IPS-15b (cell line): ENCODE measurements around the gene PGM2.
"Not testable (repeated sequence)": the region's sequence is repeated elsewhere in the genome, so short reads cannot be mapped to it uniquely, and the experiment has no call there.

ENCODE experiments used
- H3K27me3 ChIP-seq: one replicate; pipeline ENCODE4 v1.6.1; 2013; ENCODE audit warnings: low read length; ENCODE audit not compliant: control insufficient read depth, insufficient read depth
- H3K36me3 ChIP-seq: one replicate; pipeline ENCODE4 v1.6.1; 2013; ENCODE audit warnings: low read length; ENCODE audit not compliant: control insufficient read depth, insufficient read depth
- H3K4me1 ChIP-seq: one replicate; pipeline ENCODE4 v1.6.1; 2013; ENCODE audit warnings: mild to moderate bottlenecking, low read length; ENCODE audit not compliant: control insufficient read depth, insufficient read depth
- H3K4me3 ChIP-seq: one replicate; pipeline ENCODE4 v1.5.1; 2013; ENCODE audit warnings: low read depth, low read length
- H3K9ac ChIP-seq: one replicate; pipeline ENCODE4 v1.6.1; 2013; ENCODE audit warnings: low read depth, mild to moderate bottlenecking, low read length
- H3K9me3 ChIP-seq: one replicate; pipeline ENCODE4 v1.6.1; 2013; ENCODE audit warnings: mild to moderate bottlenecking, low read length; ENCODE audit not compliant: control insufficient read depth, insufficient read depth

PGM2 gene

DNA sequence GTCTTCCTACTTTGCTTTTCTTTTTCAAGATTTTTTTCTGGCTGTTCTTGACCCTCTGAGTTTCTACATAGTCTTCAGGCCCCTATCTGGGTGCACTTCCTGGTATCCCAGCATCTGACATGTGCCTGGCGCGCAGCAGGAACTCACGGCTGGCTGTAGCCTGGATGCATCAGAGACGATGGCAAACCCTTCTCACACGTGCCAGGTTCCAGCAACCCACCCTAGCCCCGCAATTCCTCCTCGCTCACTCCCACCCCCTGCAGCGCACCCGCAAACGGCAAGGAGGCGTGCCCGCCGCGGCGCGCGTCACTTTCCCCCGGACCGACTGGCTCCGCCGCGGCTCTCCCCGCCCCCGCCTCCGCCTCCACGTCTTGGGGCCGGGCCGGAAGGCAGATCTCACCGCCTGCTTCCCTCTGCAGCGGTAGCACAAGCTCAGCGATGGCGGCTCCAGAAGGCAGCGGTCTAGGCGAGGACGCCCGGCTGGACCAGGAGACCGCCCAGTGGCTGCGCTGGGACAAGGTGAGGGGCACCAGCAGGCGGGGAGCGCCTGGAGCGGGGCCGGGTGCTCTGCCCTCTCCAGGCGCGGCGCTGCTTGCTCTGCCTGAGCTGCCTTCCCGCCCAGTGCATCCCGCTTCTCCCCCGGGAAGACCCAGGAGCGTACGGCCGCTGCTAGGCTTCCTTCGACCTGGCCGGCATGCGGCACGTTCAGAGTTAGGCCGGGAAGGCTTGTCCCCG is at the start of gene PGM2:
Gene PGM2 (plus strand): TSS at position 392 of the 735 bp plus-strand sequence. CDS start 47 bp downstream, at position 439.
- peak within 1 kb of the TSS; percentile 90 for H3K4me3 ChIP-seq
- peaks cover 11% of the 10 kb centered on the region for H3K4me1 ChIP-seq
- H3K9ac ChIP-seq = peak within 1 kb of the TSS; percentile 65
- peaks cover 19% of the 10 kb centered on the region for H3K27me3 ChIP-seq
- no peaks in the 10 kb centered on the region for H3K9me3 ChIP-seq
- H3K36me3 ChIP-seq = peaks cover 6% of the 10 kb centered on the region

DNA sequence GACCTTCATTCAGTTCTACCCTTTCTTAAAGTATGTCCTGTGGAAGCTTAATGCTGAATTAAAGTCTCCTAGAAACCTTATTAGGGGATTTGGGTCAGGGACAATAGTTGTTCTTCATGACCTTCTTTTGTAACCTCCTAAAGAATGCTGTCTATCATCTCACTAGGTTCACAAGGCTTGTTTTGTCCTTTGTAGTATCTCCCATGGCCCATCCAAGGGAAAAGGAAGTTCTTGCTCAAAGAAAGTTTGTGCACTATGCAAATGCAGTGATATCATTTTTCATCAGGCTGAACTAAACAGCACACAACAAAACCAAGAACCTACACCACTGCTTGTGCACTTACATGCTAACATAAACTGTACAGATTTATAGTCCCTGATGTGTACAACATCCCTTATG is 46.6 kb upstream of the PGM2 start:
- Histone ChIP-seq H3K4me1 (no peaks in the 10 kb centered on the region), H3K27me3 (no peaks in the 10 kb centered on the region), H3K36me3 (no peaks in the 10 kb centered on the region), H3K4me3 (no peak overlapping the region), H3K9ac (no peak overlapping the region), H3K9me3 (no peaks in the 10 kb centered on the region)

DNA sequence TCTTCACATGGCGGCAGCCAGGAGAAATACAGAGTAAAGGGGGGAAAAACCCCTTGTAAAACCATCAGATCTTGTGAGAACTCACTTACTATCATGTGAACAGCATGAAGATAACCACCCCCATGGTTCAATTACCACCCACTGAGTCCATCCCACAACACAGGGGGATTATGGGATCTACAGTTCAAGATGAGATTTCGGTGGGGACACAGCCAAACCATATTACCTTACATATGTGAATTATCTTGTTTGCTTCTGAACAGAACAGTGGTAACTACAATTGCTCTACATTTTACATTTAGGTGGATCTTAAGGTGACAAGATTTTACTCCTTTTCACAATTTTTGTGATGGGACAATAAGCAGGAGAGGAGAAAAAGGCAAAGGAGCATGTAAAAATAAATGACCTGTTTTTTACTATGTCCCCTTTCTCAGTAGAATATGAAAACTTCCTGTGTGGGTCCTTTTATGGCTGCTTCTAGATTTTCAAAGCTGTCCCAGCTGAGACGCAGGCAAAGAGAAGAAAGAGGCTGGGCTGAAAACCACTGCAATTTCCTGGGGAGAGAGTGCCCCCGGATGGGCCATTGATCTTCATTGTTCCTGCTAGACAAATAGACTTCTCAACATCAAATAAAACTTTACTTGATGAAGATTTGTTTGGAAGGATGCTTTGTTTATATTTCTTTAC is 45.9 kb upstream of the PGM2 start:
- Histone ChIP-seq H3K4me3 (no peak overlapping the region), H3K36me3 (no peaks in the 10 kb centered on the region), H3K9ac (no peak overlapping the region), H3K4me1 (no peaks in the 10 kb centered on the region), H3K9me3 (no peaks in the 10 kb centered on the region), H3K27me3 (no peaks in the 10 kb centered on the region)

DNA sequence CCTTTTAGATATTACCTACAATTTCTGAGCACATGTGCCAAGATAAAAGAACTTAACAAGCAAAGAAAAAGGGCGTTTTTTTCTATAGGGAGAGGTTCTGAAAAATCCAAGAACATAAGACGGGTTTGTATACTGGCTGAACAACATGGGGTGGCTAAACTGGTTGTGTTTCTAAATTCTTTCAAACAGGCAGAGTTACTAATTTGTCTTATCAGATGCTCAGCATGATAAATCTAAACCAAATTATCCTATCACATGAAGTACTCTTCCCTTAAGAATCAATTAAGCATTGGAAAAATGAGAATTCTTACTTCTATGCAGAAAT is 45.4 kb upstream of the PGM2 start:
- Histone ChIP-seq H3K36me3 (no peaks in the 10 kb centered on the region), H3K27me3 (no peaks in the 10 kb centered on the region), H3K4me1 (no peaks in the 10 kb centered on the region), H3K9ac (no peak overlapping the region), H3K9me3 (no peaks in the 10 kb centered on the region), H3K4me3 (no peak overlapping the region)

DNA sequence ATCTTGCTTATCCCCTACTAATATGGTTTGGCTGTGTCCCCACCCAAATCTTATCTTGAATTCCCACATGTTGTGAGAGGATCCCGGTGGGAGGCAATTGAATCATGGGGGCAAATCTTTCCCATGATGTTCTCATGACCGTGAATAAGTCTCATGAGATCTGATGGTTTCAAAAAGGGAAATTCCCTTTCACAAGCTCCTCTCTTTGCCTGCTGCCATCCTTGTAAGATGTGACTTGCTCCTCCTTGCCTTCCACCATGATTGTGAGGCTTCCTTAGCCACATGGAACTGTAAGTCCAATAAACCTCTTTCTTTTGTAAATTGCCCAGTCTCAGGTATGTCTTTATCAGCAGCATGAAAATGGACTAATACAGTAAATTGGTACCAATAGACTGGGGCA is 40.2 kb upstream of the PGM2 start:
- not testable (repeated sequence) for H3K4me1 ChIP-seq, H3K9me3 ChIP-seq, H3K27me3 ChIP-seq

DNA sequence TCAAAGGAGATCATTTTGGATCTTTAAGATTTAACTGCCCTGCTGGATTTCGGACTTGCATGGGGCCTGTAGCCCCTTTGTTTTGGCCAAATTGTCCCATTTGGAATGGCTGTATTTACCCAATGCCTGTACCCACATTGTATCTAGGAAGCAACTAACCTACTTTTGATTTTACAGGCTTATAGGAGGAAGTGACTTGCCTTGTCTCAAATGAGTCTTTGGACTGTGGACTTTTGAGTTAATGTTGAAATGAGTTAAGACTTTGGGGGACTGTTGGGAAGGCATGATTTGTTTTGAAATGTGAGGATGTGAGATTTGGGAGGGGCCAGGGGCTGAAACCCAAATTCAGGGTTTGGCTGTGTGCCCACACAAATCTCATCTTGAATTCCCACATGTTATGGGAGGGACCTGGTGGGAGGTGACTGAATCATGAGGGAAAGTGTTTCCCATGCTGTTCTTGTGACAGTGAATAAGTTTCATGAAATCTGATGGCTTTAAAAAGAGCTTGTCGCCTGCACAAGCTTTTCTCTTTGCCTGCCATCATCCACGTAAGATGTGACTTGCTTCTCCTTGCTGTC is 38.5 kb upstream of the PGM2 start:
- H3K27me3 ChIP-seq, H3K4me3 ChIP-seq, H3K36me3 ChIP-seq, H3K9me3 ChIP-seq, H3K9ac ChIP-seq, H3K4me1 ChIP-seq: not testable (repeated sequence)

More for the DNA sequence above, 40.2 kb upstream of the PGM2 start:
- not testable (repeated sequence) for H3K9ac ChIP-seq, H3K4me3 ChIP-seq, H3K36me3 ChIP-seq

DNA sequence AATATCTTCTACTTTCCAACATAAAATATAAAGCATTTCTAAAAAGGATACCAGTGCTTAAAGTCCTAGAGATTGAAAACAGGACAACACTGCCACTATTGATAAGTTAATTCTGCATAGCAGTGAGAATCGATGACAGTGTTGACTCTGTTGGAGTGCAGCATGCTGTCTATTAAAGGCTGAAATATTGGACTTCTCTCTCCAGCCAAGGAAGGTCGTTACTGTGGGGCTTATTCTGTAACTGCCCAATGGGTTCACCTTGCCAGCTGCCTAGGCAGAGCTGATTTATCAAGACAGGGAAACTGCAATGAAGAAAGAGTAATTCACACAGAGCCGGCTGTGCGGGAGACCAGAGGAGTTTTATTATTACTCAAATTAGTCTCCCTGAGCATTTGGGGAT is 37.7 kb upstream of the PGM2 start:
- no peak overlapping the region for H3K9ac ChIP-seq
- no peaks in the 10 kb centered on the region for H3K9me3 ChIP-seq
- H3K27me3 ChIP-seq = no peaks in the 10 kb centered on the region
- H3K4me1 ChIP-seq = no peaks in the 10 kb centered on the region
- H3K36me3 ChIP-seq = no peaks in the 10 kb centered on the region
- no peak overlapping the region for H3K4me3 ChIP-seq

DNA sequence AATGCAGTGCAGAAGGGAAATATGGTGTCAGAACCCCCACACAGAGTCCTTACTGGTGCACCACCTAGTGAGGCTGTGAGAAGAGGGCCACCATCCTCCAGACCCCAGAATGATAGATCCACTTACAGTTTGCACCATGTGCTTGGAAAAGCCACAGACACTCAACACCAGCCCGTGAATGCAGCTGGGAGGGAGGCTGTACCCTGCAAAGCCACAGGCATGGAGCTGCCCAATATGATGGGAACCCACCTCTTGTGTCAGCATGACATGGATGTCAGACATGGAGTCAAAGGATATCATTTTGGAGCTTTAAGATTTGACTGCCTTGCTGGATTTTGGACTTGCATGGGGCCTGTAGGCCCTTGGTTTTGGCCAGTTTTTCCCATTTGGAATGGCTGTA is 34.2 kb upstream of the PGM2 start:
- H3K4me3 ChIP-seq = no peak overlapping the region
- H3K4me1 ChIP-seq = no peaks in the 10 kb centered on the region
- no peaks in the 10 kb centered on the region for H3K36me3 ChIP-seq
- H3K27me3 ChIP-seq = no peaks in the 10 kb centered on the region
- H3K9me3 ChIP-seq = no peaks in the 10 kb centered on the region
- no peak overlapping the region for H3K9ac ChIP-seq

DNA sequence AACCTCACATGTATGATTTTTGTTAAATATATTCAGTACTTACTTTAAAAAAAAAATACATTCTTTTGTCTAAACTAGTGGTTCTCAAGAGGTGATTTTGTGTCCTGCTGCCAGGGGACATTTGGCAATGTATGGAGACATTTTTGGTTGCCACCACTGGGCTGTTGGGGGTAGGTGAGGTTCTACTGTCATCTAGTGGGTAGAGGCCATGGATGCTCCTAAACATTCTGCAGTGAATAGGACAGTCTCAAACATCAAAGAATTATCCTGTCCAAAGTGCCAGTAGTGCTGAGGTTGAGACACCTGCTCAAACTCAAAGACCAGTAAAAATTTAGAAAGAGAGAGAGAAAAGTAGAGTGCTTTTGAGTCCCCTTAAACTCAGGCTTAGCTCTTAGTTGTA is 32.9 kb upstream of the PGM2 start:
- no peaks in the 10 kb centered on the region for H3K27me3 ChIP-seq
- no peaks in the 10 kb centered on the region for H3K36me3 ChIP-seq
- H3K9ac ChIP-seq = no peak overlapping the region
- no peak overlapping the region for H3K4me3 ChIP-seq
- H3K4me1 ChIP-seq = no peaks in the 10 kb centered on the region
- H3K9me3 ChIP-seq = no peaks in the 10 kb centered on the region

DNA sequence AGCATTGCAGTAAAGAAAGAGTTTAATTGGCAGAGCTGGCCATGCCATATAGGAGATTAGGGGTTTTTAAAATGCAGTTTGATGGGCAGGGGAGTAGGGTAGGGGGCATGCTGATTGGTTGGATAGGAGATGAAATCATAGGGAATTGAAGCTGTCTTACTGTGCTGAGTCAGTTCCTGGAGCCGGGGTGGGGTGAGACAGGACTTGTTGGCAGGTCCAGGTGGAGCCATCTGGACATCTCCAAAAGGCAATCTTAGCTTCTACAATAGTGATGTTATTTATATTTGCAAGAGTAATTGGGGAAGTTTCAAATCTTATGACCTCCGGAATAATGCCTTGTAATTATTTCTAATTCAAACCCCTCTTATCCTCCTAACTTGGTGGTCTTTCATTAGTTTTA is 32.4 kb upstream of the PGM2 start:
- Histone ChIP-seq H3K9ac (no peak overlapping the region), H3K4me1 (no peaks in the 10 kb centered on the region), H3K36me3 (no peaks in the 10 kb centered on the region), H3K9me3 (no peaks in the 10 kb centered on the region), H3K4me3 (no peak overlapping the region), H3K27me3 (no peaks in the 10 kb centered on the region)

DNA sequence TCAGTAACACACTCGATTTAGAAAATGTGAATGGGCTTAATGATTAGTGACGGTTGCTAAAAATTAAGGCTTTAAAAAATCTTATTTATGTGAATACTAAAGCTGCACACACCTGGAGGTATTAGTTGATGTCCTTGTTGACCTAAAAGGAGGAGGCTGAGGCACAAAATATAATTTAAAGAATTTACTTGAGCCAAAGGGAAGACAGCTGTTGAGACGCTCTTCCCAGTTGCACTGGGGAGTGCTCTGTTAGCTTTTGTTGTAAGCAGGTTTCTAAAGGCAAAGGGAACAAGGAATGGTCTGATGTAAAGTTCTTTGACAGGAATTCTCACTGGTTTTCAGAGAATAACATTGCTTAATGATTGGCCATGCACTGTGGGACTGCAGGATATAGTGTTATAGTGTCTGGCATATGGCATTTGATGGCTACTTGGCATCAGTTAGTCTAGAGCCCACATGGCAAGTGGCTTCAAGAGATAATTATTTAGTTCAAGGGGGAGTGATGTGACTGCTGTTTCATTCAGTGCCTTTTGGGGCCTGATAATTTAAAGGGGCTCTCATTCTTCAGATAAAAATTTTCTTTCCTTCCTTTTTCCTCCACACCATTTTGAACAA is 30.8 kb upstream of the PGM2 start:
- Histone ChIP-seq H3K4me1 (no peaks in the 10 kb centered on the region), H3K9ac (no peak overlapping the region), H3K36me3 (no peaks in the 10 kb centered on the region), H3K9me3 (no peaks in the 10 kb centered on the region), H3K27me3 (no peaks in the 10 kb centered on the region), H3K4me3 (no peak overlapping the region)

DNA sequence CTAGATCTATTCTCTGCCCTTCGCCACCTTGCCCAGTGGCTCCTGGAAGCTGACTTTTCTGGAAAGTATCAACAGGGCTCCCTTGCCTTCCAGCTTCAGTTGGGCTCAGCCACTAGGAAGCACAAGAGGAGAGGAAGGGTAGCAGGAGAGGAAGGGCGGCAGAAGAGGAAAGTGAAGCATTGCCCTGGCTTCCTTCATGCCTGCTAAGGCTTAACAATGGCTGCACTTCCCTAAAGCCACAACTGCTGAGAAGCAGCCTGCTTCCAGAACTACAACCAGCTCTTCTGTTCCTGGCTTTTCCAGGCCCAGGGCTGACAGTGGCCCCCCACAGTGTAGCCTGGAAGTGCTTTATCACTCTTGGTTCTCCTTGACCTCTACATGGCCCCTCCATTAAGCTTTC is 29.1 kb upstream of the PGM2 start:
- H3K4me1 ChIP-seq = no peaks in the 10 kb centered on the region
- H3K9me3 ChIP-seq = no peaks in the 10 kb centered on the region
- H3K9ac ChIP-seq = no peak overlapping the region
- no peaks in the 10 kb centered on the region for H3K27me3 ChIP-seq
- no peaks in the 10 kb centered on the region for H3K36me3 ChIP-seq
- no peak overlapping the region for H3K4me3 ChIP-seq
